PC-9 (cell line): ENCODE results near the gene TSPAN14. TPM values are rescaled to one million over a fixed set of nuclear protein-coding genes. Genes with fewer than 3 reads are reported as not detected.

Source experiments
- BruUV-seq: library from RNA; stranded (reverse); fragments of 400-500 nt; replicated peaks from 2 replicates; lab custom pipeline; 2021; lab: Mats Ljungman, UMichigan
- CTCF ChIA-PET: fragments of 300-600 bp; sonication (Branson Sonifier 250); formaldehyde crosslinking; loops from one replicate; lab custom pipeline; 2022; ENCODE audit warnings: antibody characterized with exemption; lab: Charles Lee
- POLR2A ChIA-PET: fragments of 300-600 bp; sonication (Branson Sonifier 250); formaldehyde crosslinking; loops from one replicate; lab custom pipeline; 2022; ENCODE audit warnings: antibody characterized with exemption; ENCODE audit not compliant: unreplicated experiment; lab: Charles Lee
- DNase-seq, 2 experiments: peaks; one replicate each; pipeline versions ENCODE4 v3.0.0 to v3.0.0-alpha.2; 2015 to 2022; ENCODE audit warnings: mixed read lengths in 1 of 2
- H2AFZ ChIP-seq: fragments of 200-600 bp; sonication (generic); 2 replicates; pipeline ENCODE4 v1.8.1; 2017; ENCODE audit warnings: antibody characterized with exemption
- H3F3A ChIP-seq: fragments of 200-600 bp; sonication (generic); 2 replicates; pipeline ENCODE4 v1.8.1; 2017; ENCODE audit warnings: antibody characterized with exemption, mild to moderate bottlenecking, low read depth; ENCODE audit not compliant: insufficient read depth
- H3K27ac ChIP-seq: fragments of 200-600 bp; sonication (generic); 2 replicates; pipeline ENCODE4 v1.6.1; 2016; ENCODE audit warnings: mixed run types
- H3K27me3 ChIP-seq: fragments of 200-600 bp; sonication (generic); 2 replicates; pipeline ENCODE4 v1.6.1; 2016; ENCODE audit warnings: low read depth, mixed run types; ENCODE audit not compliant: insufficient read depth
- H3K36me3 ChIP-seq: fragments of 200-600 bp; sonication (generic); 2 replicates; pipeline ENCODE4 v1.6.1; 2016; ENCODE audit warnings: low read depth, mixed run types
- H3K4me1 ChIP-seq: fragments of 200-600 bp; sonication (generic); replicated peaks from 2 replicates; pipeline ENCODE4 v1.6.1; 2016; ENCODE audit warnings: mixed run types; ENCODE audit not compliant: insufficient read depth
- H3K4me2 ChIP-seq: fragments of 200-600 bp; sonication (generic); 2 replicates; pipeline ENCODE4 v1.6.1; 2017; ENCODE audit warnings: mixed run types
- H3K4me3 ChIP-seq: fragments of 200-600 bp; sonication (generic); 2 replicates; pipeline ENCODE4 v1.6.1; 2016; ENCODE audit warnings: mixed run types
- H3K79me2 ChIP-seq: fragments of 200-600 bp; sonication (generic); 2 replicates; pipeline ENCODE4 v1.6.1; 2017; ENCODE audit warnings: low read depth, mixed run types
- H3K9me2 ChIP-seq: fragments of 200-600 bp; sonication (generic); 2 replicates; pipeline ENCODE4 v1.8.1; 2017; ENCODE audit warnings: mild to moderate bottlenecking; ENCODE audit not compliant: insufficient read depth
- H3K9me3 ChIP-seq: fragments of 200-600 bp; sonication (generic); 2 replicates; pipeline ENCODE4 v1.8.1; 2016; ENCODE audit warnings: low read depth; ENCODE audit not compliant: insufficient read depth
- H4K20me1 ChIP-seq: fragments of 200-600 bp; sonication (generic); 2 replicates; pipeline ENCODE4 v1.8.1; 2017; ENCODE audit not compliant: insufficient read depth
- CTCF ChIP-seq: fragments of 200-600 bp; sonication (generic); conservative IDR thresholded peaks from 2 replicates; pipeline ENCODE4 v1.6.1; 2017; ENCODE audit warnings: mixed run types, antibody characterized with exemption, mild to moderate bottlenecking, moderate library complexity
- EZH2 ChIP-seq: fragments of 200-600 bp; sonication (generic); IDR thresholded peaks from 2 replicates; pipeline ENCODE4 v1.8.0; 2017; ENCODE audit warnings: antibody characterized with exemption, low read depth
- intact Hi-C: fragments of 100-400 bp; cut with micrococcal nuclease; formaldehyde crosslinking; loops from one replicate; pipeline ENCODE4 v1.10.0; 2022; ENCODE audit not compliant: unreplicated experiment
- total RNA-seq: library from RNA; stranded (reverse); gene quantifications from 2 replicates; pipeline ENCODE4 v1.2.3, GENCODE V29; 2021

Gene TSPAN14
- total RNA-seq, 1 experiment from 2014 or later = 135 TPM

GRCh38 chr10:80580638-80581468 lies 126.7 kb downstream of the TSPAN14 start:
- Histone ChIP-seq H3F3A (no peaks in the 10 kb centered on the region), H3K9me3 (0 out of 2 replicates have a peak, but pooled peaks cover 4% of the 10 kb centered on the region), H3K4me2 (no peak overlapping the region), H3K27ac (no peak overlapping the region), H3K4me1 (no peaks in the 10 kb centered on the region), H3K9me2 (no peaks in the 10 kb centered on the region), H4K20me1 (no peaks in the 10 kb centered on the region), H3K27me3 (peaks cover 57% of the 10 kb centered on the region; the same call in 1 of the 2 replicates), H3K36me3 (no peaks in the 10 kb centered on the region), H2AFZ (no peak overlapping the region), H3K79me2 (no peaks in the 10 kb centered on the region), H3K4me3 (no peak overlapping the region)
- no peak for DNase-seq
- CTCF ChIA-PET = no interaction called here
- intact Hi-C loops = no loop called here
- POLR2A ChIA-PET = no interaction called here
- BruUV-seq = no TSS peak
- TF ChIP-seq CTCF = no peak
- no peak for TF ChIP-seq EZH2

GRCh38 chr10:80581469-80581835 lies 127.3 kb downstream of the TSPAN14 start:
- Histone ChIP-seq H3K9me3 (0 out of 2 replicates have a peak, but pooled peaks cover 4% of the 10 kb centered on the region), H3K4me2 (no peak overlapping the region), H3K27me3 (peaks cover 51% of the 10 kb centered on the region; the same call in 1 of the 2 replicates), H3K36me3 (no peaks in the 10 kb centered on the region), H4K20me1 (no peaks in the 10 kb centered on the region), H3K79me2 (no peaks in the 10 kb centered on the region), H3K4me3 (no peak overlapping the region), H2AFZ (no peak overlapping the region), H3K9me2 (no peaks in the 10 kb centered on the region), H3K27ac (no peak overlapping the region), H3K4me1 (no peaks in the 10 kb centered on the region), H3F3A (no peaks in the 10 kb centered on the region)
- ChIA-PET POLR2A (no interaction called here), CTCF (no interaction called here)
- no peak for DNase-seq
- intact Hi-C loops = no loop called here
- no TSS peak for BruUV-seq
- TF ChIP-seq EZH2 (no peak), CTCF (no peak)

DNA sequence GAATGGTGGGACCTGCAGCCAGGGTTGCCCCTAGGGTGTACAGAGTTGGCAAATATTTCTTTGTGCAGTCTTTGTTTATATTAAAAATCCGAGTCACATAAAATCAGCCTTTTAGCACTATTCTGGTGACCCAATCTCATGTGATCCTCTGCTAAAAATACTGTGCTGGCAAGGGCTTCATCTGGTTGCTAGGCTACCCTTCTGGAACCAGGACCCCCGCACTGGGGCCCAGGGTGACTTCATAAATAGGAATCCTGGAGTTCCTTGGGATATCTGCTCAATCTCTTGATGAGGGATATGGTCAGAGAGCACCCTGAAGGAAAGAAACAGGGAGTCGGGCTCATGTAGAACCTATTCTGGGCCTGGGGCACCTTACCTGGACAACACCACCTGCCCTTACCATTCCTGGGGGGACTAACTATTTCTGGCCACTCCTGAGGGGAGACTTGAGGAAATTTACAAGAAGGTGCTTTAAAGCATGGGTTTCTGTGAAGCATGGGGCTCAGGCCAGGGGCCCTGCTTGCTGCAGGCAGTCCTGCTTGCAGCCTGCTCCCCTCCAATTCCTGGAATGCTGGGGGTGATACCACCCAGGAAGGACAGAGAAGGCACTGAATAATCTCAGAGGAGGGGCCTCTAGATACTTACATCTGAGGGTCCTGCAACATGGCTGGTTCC lies 128.3 kb downstream of the TSPAN14 start:
- POLR2A ChIA-PET = no interaction called here
- TF ChIP-seq CTCF (no peak), EZH2 (no peak)
- H3K9me2 ChIP-seq = no peaks in the 10 kb centered on the region
- H3K9me3 ChIP-seq = no peaks in the 10 kb centered on the region
- no peak overlapping the region for H3K4me3 ChIP-seq
- H3K4me1 ChIP-seq = no peaks in the 10 kb centered on the region
- intact Hi-C loops = no loop called here
- H3K4me2 ChIP-seq = no peak overlapping the region
- no peak for DNase-seq
- H3F3A ChIP-seq = no peaks in the 10 kb centered on the region
- CTCF ChIA-PET = no interaction called here
- H3K27ac ChIP-seq = no peak overlapping the region
- no peaks in the 10 kb centered on the region for H3K36me3 ChIP-seq
- no TSS peak for BruUV-seq
- peaks cover 45% of the 10 kb centered on the region; the same call in 1 of the 2 replicates for H3K27me3 ChIP-seq
- H2AFZ ChIP-seq = no peak overlapping the region
- no peaks in the 10 kb centered on the region for H3K79me2 ChIP-seq
- H4K20me1 ChIP-seq = no peaks in the 10 kb centered on the region

Other genes with a start within 250 kb of the TSPAN14 start
- 287 and 318 TPM in 2 replicates for gene ANXA11, start 248.8 kb upstream of the TSPAN14 start, total RNA-seq
- gene MAT1A, start 164.7 kb upstream of the TSPAN14 start, total RNA-seq = not detected in 2 replicates
- not detected in 2 replicates for gene DYDC1, start 97.6 kb upstream of the TSPAN14 start, total RNA-seq
- not detected in 2 replicates for gene DYDC2, start 97.5 kb upstream of the TSPAN14 start, total RNA-seq
- gene PRXL2A, start 45.8 kb upstream of the TSPAN14 start, total RNA-seq = 88.7 and 105 TPM in 2 replicates
- 0.24 TPM in 1 of 2 replicates, not detected in the other for gene SH2D4B, start 83.6 kb downstream of the TSPAN14 start, total RNA-seq